NCI-H1092 (cell line): ENCODE data around the gene TMX1.
A peak's percentile ranks its signal among the peaks of the same experiment; 100 is the strongest.

ENCODE experiments used
- DNase-seq: peaks from one replicate; lab custom pipeline; 2025; lab: John Stamatoyannopoulos, UW

The TMX1 gene

GRCh38 chr14:51293149-51293911, 53.3 kb downstream of the TMX1 start:
- no peak for DNase-seq

DNA sequence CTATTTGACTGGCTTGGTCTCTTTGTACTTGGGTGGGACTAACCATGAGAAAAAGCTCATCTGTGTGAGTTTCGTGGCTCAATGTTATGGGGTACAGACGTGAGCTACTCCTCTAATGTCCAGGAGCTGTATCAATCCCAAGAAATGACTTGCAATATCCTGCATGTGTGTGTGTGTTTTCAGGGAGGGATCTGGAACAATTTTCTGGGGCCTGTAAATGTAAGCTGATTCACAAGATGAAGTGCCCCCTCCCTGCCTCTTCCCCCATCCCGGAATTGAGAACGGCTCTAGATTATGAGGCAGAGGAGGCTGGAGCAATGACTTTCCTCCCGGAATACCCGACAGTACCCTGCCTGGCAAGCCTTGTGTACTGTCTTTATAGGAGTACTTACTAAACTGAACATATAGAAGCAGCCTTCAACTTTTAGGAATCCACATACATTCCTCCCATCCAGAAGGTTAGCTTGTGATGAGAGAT, 53.9 kb downstream of the TMX1 start:
- no peak for DNase-seq

- no peak for DNase-seq
These were observed 55.0 kb downstream of the TMX1 start for GRCh38 chr14:51294951-51295525.

- no peak for DNase-seq
These were observed 55.7 kb downstream of the TMX1 start for GRCh38 chr14:51295646-51296263.

DNA sequence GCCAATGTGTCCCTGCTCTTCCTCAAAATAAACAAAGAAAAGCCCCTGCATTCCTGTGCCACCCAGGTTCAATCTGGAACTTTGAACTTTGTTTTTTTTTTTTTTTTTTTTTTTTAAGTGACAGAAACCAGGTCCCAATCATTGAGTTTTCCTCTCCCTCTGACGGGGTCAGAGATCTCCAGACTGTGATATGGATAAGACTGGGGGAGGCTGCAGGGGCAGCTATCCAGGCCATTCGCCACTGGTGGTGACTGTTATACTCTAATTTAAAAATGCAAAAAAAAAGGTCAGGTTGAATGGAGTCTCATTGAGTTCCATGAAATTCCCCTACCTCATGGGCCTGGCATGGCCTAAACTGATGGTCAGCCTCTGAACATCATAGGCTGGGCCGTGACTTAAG, 57.0 kb downstream of the TMX1 start:
- no peak for DNase-seq

DNA sequence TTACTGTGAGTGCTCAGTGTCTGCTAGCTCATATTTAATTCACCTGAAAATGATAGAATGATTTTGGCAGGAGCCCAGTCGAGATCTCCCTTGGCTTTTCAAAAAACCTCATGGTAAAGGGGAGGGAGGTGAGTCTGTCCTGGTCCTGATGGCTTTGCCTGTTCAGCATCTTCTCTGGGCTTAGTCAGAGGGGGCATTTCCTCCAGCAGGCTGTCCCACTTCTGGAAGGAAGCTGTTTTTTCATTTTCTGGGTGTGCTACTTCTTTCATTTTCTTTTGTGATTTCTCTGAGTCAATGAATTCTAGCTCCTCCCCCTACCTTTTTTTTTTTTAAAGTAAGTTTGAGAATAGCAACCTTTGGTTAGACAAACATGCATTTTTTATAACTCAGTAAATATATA, 58.8 kb downstream of the TMX1 start:
- DNase-seq = no peak

DNA sequence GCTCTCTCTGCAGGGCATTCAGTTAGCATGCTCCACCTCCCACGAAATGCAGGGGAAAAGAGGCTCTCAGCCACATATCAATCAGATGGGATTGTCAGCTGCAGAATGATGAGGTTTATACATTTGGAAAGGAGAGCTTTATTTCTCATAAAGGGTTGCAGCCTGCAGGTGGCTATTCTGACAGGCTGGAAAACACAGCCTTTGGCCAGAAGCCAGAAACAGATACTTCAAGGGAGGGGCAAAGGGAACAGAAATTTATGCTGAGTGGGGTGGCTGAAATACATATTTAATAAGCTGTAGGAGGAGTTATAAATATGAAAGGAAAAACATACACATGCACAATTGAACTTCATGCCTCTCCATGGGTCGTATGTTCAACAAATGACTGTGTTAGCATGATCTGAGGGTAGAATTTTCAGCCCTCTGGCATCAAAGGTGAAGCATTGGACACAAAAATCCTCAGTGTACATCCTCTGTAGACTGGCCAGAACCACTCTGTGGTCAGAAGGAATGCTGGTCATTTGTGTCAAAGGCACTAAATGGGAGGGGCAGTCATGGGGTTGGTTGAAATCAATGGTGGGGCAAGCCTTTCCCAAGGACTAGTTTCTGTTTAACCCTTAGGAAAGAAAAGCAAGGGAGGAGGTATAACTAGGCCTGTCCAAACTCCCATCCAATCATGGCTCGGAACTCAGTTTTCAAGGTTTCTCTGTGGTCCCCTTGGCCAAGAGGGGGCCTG, 62.4 kb downstream of the TMX1 start:
- DNase-seq = peak; percentile 26

GRCh38 chr14:51304438-51304837, 64.4 kb downstream of the TMX1 start:
- DNase-seq = no peak

GRCh38 chr14:51304941-51305340, 64.9 kb downstream of the TMX1 start:
- no peak for DNase-seq

DNA sequence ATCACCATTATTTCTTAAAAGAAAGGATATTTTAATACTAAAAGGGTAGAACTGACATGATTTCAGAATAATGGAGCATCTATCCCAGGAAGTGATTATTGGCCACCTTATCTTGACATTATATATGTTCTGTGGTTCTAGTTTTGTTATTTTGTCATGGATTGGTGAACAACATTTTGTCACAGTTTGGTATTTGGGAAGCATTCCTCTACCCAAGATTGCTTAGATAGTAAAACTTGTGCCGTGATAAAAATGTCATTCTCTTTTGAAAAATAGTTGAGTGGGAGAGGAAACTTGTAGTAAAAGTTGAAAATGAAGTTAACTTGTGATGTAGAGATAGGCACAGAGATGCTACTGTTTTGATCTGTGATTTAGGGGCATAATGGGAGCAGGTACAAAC, 65.7 kb downstream of the TMX1 start:
- no peak for DNase-seq
